Measurements from ENCODE around the gene PACRG. TPM values are rescaled to one million over a fixed set of nuclear protein-coding genes. Genes with fewer than 3 reads are reported as not detected.

PACRG gene
- total and polyA plus RNA-seq, 12 donors, result 2.1 to 34.6 (median 10.0) TPM

- Histone ChIP-seq H3K36me3 (no peaks in the 10 kb centered on the region), H3K4me1 (peaks cover 5 to 62% (median 40%) of the 10 kb centered on the region in 9 donors), H3K27ac (peak overlapping the region in 1 of 10 donors; percentile 54), H3K27me3 (no peaks in the 10 kb centered on the region), H3K4me3 (no peak overlapping the region), H3K9me3 (no peaks in the 10 kb centered on the region)
- intact Hi-C loops (cut with DNase I), result loop anchor here in 1 of 10 donors (10.0 kb wide), 1 partner anchor 137 kb away; no protein-coding TSS in a partner anchor
- TF ChIP-seq CTCF (IDR thresholded peaks at IDR 0.05), result no peak
- ATAC-seq, result no peak
- no peak for DNase-seq
- 84 to 97% methylated on average over 17 to 18 of the region's 18 CpGs for WGBS, 2 donors
Observed at GRCh38 chr6:163321717-163322116, 593.9 kb downstream of the PACRG start.

DNA sequence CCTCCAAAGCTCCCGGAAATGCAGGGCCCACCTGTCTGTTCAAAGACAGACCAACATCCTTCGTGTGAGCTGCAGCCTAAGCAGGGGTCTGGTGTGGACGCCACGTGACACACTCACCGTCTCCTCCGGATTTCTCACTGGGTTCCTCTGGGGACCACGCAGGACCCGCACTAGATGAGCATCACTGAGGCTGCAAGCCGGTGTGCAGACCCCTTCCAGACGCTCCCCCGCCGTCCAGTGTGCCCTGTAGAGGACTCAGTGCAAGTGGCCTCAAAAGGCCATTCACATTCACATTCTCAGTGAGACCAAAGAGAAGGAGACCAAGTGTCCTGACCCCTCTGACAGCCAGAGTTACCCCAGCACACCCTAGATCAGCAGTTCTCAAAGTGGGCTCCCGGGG, 595.5 kb downstream of the PACRG start:
- H3K27me3 ChIP-seq, result no peaks in the 10 kb centered on the region
- H3K36me3 ChIP-seq, result no peaks in the 10 kb centered on the region
- 96 to 97% methylated on average over 13 of the region's 13 CpGs for WGBS, 2 donors
- no peak overlapping the region for H3K27ac ChIP-seq
- no peak overlapping the region for H3K4me3 ChIP-seq
- no peaks in the 10 kb centered on the region for H3K9me3 ChIP-seq
- DNase-seq (no peak), ATAC-seq (no peak)
- intact Hi-C loops (cut with DNase I), result loop anchor here in 1 of 10 donors (10.0 kb wide), 1 partner anchor 138 kb away; no protein-coding TSS in a partner anchor
- peaks cover 5 to 50% (median 44%) of the 10 kb centered on the region in 9 donors for H3K4me1 ChIP-seq
- TF ChIP-seq CTCF (IDR thresholded peaks at IDR 0.05), result no peak

- DNase-seq, result no peak
- H3K27ac ChIP-seq, result no peak overlapping the region
Observed at GRCh38 chr6:163323705-163324104, 595.9 kb downstream of the PACRG start.

DNA sequence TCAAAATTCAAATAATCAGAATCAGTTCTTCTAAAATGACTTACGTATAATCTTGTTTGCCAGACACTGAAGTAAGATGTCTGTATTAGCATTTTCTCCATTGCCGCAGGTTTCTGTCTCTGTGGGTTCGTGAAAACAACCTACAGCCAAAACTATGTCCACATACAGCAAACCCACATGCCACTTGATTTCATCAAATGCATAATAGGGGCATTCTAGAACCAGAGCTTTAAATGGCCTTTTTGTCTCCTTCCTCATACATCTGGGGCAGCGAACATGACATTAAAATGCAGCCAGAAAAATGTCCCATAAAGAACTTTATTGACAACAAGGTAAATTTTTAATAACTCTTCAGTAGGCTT, 596.5 kb downstream of the PACRG start:
- DNase-seq, result no peak
- H3K9me3 ChIP-seq, result no peaks in the 10 kb centered on the region
- no peak for TF ChIP-seq CTCF (IDR thresholded peaks at IDR 0.05)
- no peaks in the 10 kb centered on the region for H3K27me3 ChIP-seq
- ATAC-seq, result no peak
- H3K4me1 ChIP-seq, result peaks cover 0 to 41% (median 37%) of the 10 kb centered on the region in 9 donors
- H3K4me3 ChIP-seq, result no peak overlapping the region
- intact Hi-C loops (cut with DNase I), result loop anchor here in 1 of 10 donors (10.0 kb wide), 1 partner anchor 140 kb away; no protein-coding TSS in a partner anchor
- no peak overlapping the region for H3K27ac ChIP-seq
- WGBS, 2 donors, result 92 to 93% methylated on average over 4 of the region's 4 CpGs
- no peaks in the 10 kb centered on the region for H3K36me3 ChIP-seq

More at GRCh38 chr6:163323705-163324104, 595.9 kb downstream of the PACRG start:
- no peak overlapping the region for H3K4me3 ChIP-seq
- H3K9me3 ChIP-seq, result no peaks in the 10 kb centered on the region
- peak in 2 of 8 donors; percentile 35 to 56 for ATAC-seq
- no peaks in the 10 kb centered on the region for H3K36me3 ChIP-seq
- TF ChIP-seq CTCF (IDR thresholded peaks at IDR 0.05), result no peak
- 67 to 78% methylated on average over 7 of the region's 7 CpGs for WGBS, 2 donors
- H3K27me3 ChIP-seq, result no peaks in the 10 kb centered on the region
- peaks cover 1 to 46% (median 40%) of the 10 kb centered on the region in 9 donors for H3K4me1 ChIP-seq
- intact Hi-C loops (cut with DNase I), result loop anchor here in 1 of 10 donors (10.0 kb wide), 1 partner anchor 139 kb away; no protein-coding TSS in a partner anchor

All from heart right ventricle (tissue), 16 donors.